MM.1S (cell line): ENCODE results near the gene MICAL2.

ENCODE experiments used
- EZH2 ChIP-seq: fragments of 300-600 bp; sonication (generic); optimal IDR thresholded peaks from 2 replicates; pipeline ENCODE3; 2017; ENCODE audit warnings: low read depth, mild to moderate bottlenecking, antibody characterized with exemption, low read length, mixed read lengths
- EZH2phosphoT487 ChIP-seq: fragments of 300-600 bp; sonication (generic); IDR thresholded peaks from 2 replicates; pipeline ENCODE4 v1.6.1; 2018; ENCODE audit warnings: antibody characterized with exemption, low read length
- TF ChIP-seq, protein P1 (sequence below): fragments of 300-600 bp; sonication (generic); IDR thresholded peaks from 2 replicates; pipeline ENCODE4 v1.5.1; 2016; ENCODE audit warnings: antibody characterized with exemption, low read length, mixed read lengths

DNA sequence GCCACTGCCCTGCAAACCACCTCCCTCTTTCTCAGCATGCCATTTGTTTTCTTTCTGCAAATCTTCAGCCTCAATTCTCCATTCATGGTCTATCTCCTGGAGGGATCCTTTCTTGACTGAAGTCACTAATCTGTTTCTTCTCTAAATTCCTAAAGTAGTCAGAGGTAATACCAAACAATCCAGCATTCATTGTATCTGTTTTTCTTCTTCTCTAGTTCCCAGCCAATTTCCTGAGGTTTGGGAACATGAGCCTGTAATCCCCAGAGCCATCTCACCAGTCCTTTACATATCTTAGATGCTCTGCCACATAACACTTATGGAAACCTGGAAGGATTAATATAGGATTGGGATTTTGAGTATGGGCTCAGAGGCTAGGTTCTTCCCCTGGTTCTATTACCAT lies 86.5 kb downstream of the MICAL2 start:
- TF ChIP-seq, protein P1, sequence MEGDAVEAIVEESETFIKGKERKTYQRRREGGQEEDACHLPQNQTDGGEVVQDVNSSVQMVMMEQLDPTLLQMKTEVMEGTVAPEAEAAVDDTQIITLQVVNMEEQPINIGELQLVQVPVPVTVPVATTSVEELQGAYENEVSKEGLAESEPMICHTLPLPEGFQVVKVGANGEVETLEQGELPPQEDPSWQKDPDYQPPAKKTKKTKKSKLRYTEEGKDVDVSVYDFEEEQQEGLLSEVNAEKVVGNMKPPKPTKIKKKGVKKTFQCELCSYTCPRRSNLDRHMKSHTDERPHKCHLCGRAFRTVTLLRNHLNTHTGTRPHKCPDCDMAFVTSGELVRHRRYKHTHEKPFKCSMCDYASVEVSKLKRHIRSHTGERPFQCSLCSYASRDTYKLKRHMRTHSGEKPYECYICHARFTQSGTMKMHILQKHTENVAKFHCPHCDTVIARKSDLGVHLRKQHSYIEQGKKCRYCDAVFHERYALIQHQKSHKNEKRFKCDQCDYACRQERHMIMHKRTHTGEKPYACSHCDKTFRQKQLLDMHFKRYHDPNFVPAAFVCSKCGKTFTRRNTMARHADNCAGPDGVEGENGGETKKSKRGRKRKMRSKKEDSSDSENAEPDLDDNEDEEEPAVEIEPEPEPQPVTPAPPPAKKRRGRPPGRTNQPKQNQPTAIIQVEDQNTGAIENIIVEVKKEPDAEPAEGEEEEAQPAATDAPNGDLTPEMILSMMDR: no peak
- TF ChIP-seq EZH2phosphoT487 (no peak), EZH2 (no peak)
